OCI-LY7 (cell line): ENCODE data around the gene GALNT12. TPM values are rescaled to one million over a fixed set of nuclear protein-coding genes. Genes with fewer than 3 reads are reported as not detected.

Experiments
- BruUV-seq: library from RNA; stranded (reverse); fragments of 400-500 nt; replicated peaks from 2 replicates; lab custom pipeline; 2021; lab: Mats Ljungman, UMichigan
- CTCF ChIA-PET: fragments of 300-600 bp; sonication (Branson Sonifier 250); formaldehyde crosslinking; loops from one replicate; lab custom pipeline; 2022; ENCODE audit warnings: antibody characterized with exemption; ENCODE audit not compliant: unreplicated experiment; lab: Charles Lee
- POLR2A ChIA-PET: fragments of 300-600 bp; sonication (Branson Sonifier 250); formaldehyde crosslinking; loops from one replicate; lab custom pipeline; 2022; ENCODE audit warnings: antibody characterized with exemption; lab: Charles Lee
- DNase-seq: peaks from one replicate; pipeline ENCODE4 v3.0.0-alpha.2; 2015; ENCODE audit warnings: low spot score
- H2AFZ ChIP-seq: fragments of 200-600 bp; sonication (generic), shearing (Covaris generic); 2 replicates; pipeline ENCODE4 v1.6.1; 2014; ENCODE audit warnings: mild to moderate bottlenecking, antibody characterized with exemption, low read length, moderate library complexity
- H3K27ac ChIP-seq: fragments of 200-600 bp; sonication (generic); 2 replicates; pipeline ENCODE4 v1.5.1; 2014; ENCODE audit warnings: mixed run types, low read depth, mild to moderate bottlenecking, moderate library complexity, low read length, inconsistent platforms; ENCODE audit not compliant: poor library complexity, severe bottlenecking
- H3K36me3 ChIP-seq: fragments of 200-600 bp; sonication (generic); 2 replicates; pipeline ENCODE4 v1.6.1; 2014; ENCODE audit warnings: mild to moderate bottlenecking, antibody characterized with exemption, low read length, moderate library complexity, mixed read lengths; ENCODE audit not compliant: insufficient read depth
- H3K4me1 ChIP-seq: fragments of 200-600 bp; sonication (generic); 2 replicates; pipeline ENCODE4 v1.5.1; 2014; ENCODE audit warnings: mild to moderate bottlenecking, low read length; ENCODE audit not compliant: insufficient read depth, poor library complexity, severe bottlenecking
- H3K4me2 ChIP-seq: fragments of 200-600 bp; sonication (generic); 2 replicates; pipeline ENCODE4 v1.6.1; 2014; ENCODE audit warnings: mild to moderate bottlenecking, low read length
- H3K4me3 ChIP-seq: fragments of 200-600 bp; sonication (generic); 2 replicates; pipeline ENCODE4 v1.5.1; 2014; ENCODE audit warnings: mild to moderate bottlenecking, low read depth, low read length; ENCODE audit not compliant: poor library complexity, severe bottlenecking
- H3K79me2 ChIP-seq: fragments of 200-600 bp; sonication (generic); 2 replicates; pipeline ENCODE4 v1.6.1; 2016; ENCODE audit warnings: low read depth, mild to moderate bottlenecking, low read length, moderate library complexity, mixed read lengths; ENCODE audit not compliant: insufficient read depth
- H3K9me2 ChIP-seq: fragments of 200-600 bp; sonication (generic); 2 replicates; pipeline ENCODE4 v1.6.1; 2016; ENCODE audit warnings: mild to moderate bottlenecking, low read length, mixed read lengths; ENCODE audit not compliant: insufficient read depth
- H3K9me3 ChIP-seq: fragments of 200-600 bp; sonication (generic); 2 replicates; pipeline ENCODE4 v1.6.1; 2014; ENCODE audit warnings: mild to moderate bottlenecking, mixed run types, low read length, mixed read lengths
- H4K20me1 ChIP-seq: fragments of 200-600 bp; sonication (generic); 2 replicates; pipeline ENCODE4 v1.6.1; 2014; ENCODE audit warnings: mild to moderate bottlenecking, antibody characterized with exemption, low read length, moderate library complexity, mixed read lengths; ENCODE audit not compliant: insufficient read depth
- EZH2phosphoT487 ChIP-seq: fragments of 200-600 bp; sonication (generic); IDR thresholded peaks from 2 replicates; pipeline ENCODE4 v1.6.1; 2018; ENCODE audit warnings: low read depth, borderline replicate concordance, mild to moderate bottlenecking, mixed run types, antibody characterized with exemption, low read length, moderate library complexity, mixed read lengths
- intact Hi-C: fragments of 100-400 bp; cut with micrococcal nuclease; formaldehyde crosslinking; loops from one replicate; pipeline ENCODE4 v1.10.0; 2022; ENCODE audit not compliant: unreplicated experiment
- total RNA-seq, 2 experiments: library from RNA; depleted of rRNA in 1 of 2; stranded (reverse); fragments of >200 nt in 1 of 2; shearing (Covaris generic) in 1 of 2; gene quantifications; 2 replicates each; pipeline ENCODE4 v1.2.3, GENCODE V29; 2014 to 2022
- TF ChIP-seq, protein P1 (sequence below): fragments of 200-600 bp; sonication (generic); conservative IDR thresholded peaks from 2 replicates; pipeline ENCODE4 v1.5.1; 2014; ENCODE audit warnings: mild to moderate bottlenecking, antibody characterized with exemption, low read length, moderate library complexity, mixed read lengths

The GALNT12 gene
- total RNA-seq, 2 experiments from 2014 or later = 5.5 to 9.7 TPM

DNA sequence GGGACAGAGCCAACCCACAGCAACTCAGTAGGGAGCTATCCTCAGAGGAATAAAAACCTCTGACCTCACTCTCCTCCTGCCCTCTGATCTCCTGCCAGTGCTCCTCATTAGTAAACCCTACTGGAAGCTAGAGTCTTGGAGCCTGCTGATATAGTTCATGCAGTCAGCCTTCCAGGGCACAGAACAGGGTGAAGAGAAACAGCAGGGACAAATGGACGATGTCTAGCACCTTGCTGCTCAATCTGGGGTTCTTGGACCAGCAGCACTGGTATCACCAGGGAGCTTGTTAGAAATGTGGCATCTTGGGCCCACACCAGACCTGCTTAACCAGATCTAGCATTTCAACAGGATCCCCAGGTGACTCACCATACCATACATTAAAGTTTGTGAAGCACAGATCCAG lies 5.5 kb upstream of the GALNT12 start:
- intact Hi-C loops = no loop called here
- no peak overlapping the region for H3K4me3 ChIP-seq
- H3K4me1 ChIP-seq = no peaks in the 10 kb centered on the region
- BruUV-seq = no TSS peak
- H2AFZ ChIP-seq = no peak overlapping the region
- no peak overlapping the region for H3K4me2 ChIP-seq
- no peak for DNase-seq
- TF ChIP-seq, protein P1, sequence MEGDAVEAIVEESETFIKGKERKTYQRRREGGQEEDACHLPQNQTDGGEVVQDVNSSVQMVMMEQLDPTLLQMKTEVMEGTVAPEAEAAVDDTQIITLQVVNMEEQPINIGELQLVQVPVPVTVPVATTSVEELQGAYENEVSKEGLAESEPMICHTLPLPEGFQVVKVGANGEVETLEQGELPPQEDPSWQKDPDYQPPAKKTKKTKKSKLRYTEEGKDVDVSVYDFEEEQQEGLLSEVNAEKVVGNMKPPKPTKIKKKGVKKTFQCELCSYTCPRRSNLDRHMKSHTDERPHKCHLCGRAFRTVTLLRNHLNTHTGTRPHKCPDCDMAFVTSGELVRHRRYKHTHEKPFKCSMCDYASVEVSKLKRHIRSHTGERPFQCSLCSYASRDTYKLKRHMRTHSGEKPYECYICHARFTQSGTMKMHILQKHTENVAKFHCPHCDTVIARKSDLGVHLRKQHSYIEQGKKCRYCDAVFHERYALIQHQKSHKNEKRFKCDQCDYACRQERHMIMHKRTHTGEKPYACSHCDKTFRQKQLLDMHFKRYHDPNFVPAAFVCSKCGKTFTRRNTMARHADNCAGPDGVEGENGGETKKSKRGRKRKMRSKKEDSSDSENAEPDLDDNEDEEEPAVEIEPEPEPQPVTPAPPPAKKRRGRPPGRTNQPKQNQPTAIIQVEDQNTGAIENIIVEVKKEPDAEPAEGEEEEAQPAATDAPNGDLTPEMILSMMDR = no peak
- no peak for TF ChIP-seq EZH2phosphoT487
- H4K20me1 ChIP-seq = no peaks in the 10 kb centered on the region
- no peaks in the 10 kb centered on the region for H3K36me3 ChIP-seq
- CTCF ChIA-PET = no interaction called here
- 0 out of 2 replicates have a peak, but pooled peaks cover 7% of the 10 kb centered on the region for H3K9me3 ChIP-seq
- H3K9me2 ChIP-seq = no peaks in the 10 kb centered on the region
- H3K79me2 ChIP-seq = no peaks in the 10 kb centered on the region
- POLR2A ChIA-PET = interaction anchor here (0.5 to 1.2 kb wide), 2 partner anchors 27 to 60 kb away, joined by 3 read pairs; no protein-coding TSS in a partner anchor
- no peak overlapping the region for H3K27ac ChIP-seq

- ChIA-PET CTCF (no interaction called here), POLR2A (interaction anchor here (0.6 kb wide), 1 partner anchor 864 kb away, joined by 3 read pairs; no protein-coding TSS in a partner anchor)
- no peaks in the 10 kb centered on the region for H3K79me2 ChIP-seq
These were observed 3.4 kb upstream of the GALNT12 start for GRCh38 chr9:98804083-98804482.

More at GRCh38 chr9:98804083-98804482, 3.4 kb upstream of the GALNT12 start:
- Histone ChIP-seq H2AFZ (no peak overlapping the region), H3K9me2 (no peaks in the 10 kb centered on the region), H3K36me3 (no peaks in the 10 kb centered on the region), H3K27ac (no peak overlapping the region), H3K9me3 (no peaks in the 10 kb centered on the region), H4K20me1 (no peaks in the 10 kb centered on the region), H3K4me2 (no peak overlapping the region), H3K4me3 (no peak overlapping the region), H3K4me1 (peaks cover 7% of the 10 kb centered on the region)
- DNase-seq = no peak
- BruUV-seq = no TSS peak
- intact Hi-C loops = no loop called here
- no peak for TF ChIP-seq EZH2phosphoT487
- TF ChIP-seq, protein P1 = no peak
